Measurements from ENCODE around the gene NKX3-2. TPM values are rescaled to one million over a fixed set of nuclear protein-coding genes. Genes with fewer than 3 reads are reported as not detected.

Gene NKX3-2
- total RNA-seq, 1 donor from 2014 or later: 4.5 TPM

DNA sequence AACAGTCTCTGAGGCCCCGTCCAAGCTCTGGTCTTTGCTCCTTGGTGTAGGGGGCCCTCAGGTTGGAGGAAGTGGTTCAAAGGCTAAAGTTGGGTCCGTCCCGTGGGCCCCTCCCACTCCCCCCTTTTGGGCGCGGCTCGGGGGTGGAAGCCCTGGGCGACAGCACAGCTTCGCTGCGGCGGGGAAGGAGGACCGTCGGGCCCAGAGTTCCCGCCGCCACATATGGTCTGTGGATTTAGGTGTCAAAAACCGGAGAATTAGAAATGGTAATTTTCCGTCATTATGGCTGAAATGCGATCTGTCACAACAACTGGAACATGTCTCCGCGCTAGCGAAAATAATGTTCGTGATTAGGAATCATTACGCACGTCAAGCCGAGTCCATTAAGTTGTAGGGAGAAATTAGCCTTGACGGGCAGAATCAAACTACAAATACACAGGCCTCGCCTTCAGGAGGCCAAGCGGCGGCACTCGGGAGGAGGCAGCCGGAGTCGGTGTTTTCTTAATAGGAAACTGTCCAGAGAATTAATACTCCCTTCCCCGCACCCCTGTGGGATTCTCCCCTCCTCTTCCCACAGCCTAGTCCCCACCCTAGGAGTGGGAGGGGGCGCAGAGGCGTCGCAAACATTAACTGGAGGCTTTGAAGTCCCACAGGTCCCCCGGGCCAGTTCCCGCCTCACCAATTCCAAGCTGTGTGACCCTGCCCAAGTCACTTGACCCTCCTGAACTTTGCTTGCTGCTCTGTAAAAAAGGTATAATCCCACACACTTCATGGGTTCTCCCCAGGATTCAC, 15.0 kb downstream of the NKX3-2 start:
- TF ChIP-seq, protein P1, sequence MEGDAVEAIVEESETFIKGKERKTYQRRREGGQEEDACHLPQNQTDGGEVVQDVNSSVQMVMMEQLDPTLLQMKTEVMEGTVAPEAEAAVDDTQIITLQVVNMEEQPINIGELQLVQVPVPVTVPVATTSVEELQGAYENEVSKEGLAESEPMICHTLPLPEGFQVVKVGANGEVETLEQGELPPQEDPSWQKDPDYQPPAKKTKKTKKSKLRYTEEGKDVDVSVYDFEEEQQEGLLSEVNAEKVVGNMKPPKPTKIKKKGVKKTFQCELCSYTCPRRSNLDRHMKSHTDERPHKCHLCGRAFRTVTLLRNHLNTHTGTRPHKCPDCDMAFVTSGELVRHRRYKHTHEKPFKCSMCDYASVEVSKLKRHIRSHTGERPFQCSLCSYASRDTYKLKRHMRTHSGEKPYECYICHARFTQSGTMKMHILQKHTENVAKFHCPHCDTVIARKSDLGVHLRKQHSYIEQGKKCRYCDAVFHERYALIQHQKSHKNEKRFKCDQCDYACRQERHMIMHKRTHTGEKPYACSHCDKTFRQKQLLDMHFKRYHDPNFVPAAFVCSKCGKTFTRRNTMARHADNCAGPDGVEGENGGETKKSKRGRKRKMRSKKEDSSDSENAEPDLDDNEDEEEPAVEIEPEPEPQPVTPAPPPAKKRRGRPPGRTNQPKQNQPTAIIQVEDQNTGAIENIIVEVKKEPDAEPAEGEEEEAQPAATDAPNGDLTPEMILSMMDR (IDR thresholded peaks at IDR 0.05; ENCODE audit: unreplicated experiment): no peak
- no peak for DNase-seq (ENCODE audit: low spot score)
- H3K27ac Mint-ChIP-seq (ENCODE audit: unreplicated experiment): no peak overlapping the region
- no peaks in the 10 kb centered on the region for H3K9me3 Mint-ChIP-seq (ENCODE audit: unreplicated experiment)
- no peaks in the 10 kb centered on the region for H3K36me3 Mint-ChIP-seq (ENCODE audit: low read depth, unreplicated experiment)
- peaks cover 30% of the 10 kb centered on the region for H3K4me1 Mint-ChIP-seq (ENCODE audit: unreplicated experiment)
- peaks cover 5% of the 10 kb centered on the region for H3K27me3 Mint-ChIP-seq (ENCODE audit: unreplicated experiment)
- no peak overlapping the region for H3K4me3 Mint-ChIP-seq (ENCODE audit: unreplicated experiment)

DNA sequence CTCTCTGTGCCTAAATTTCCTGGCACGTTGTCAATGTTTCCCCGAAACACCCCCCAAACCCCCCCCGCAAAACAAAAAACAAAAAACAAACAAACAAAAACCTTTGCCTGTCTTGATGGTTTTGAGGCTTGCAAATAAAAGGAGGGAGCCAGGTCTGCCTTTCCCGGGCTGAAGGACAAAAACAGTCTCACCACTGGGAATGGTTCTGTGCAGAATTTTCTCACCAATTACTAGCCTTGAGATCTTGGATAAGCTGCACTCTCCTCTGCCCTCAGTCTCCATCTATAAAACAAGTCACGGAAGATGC, 15.5 kb downstream of the NKX3-2 start:
- Mint-ChIP-seq H3K9me3 (ENCODE audit: unreplicated experiment) (no peaks in the 10 kb centered on the region), H3K4me1 (ENCODE audit: unreplicated experiment) (peaks cover 26% of the 10 kb centered on the region), H3K27ac (ENCODE audit: unreplicated experiment) (no peak overlapping the region), H3K4me3 (ENCODE audit: unreplicated experiment) (no peak overlapping the region), H3K36me3 (ENCODE audit: low read depth, unreplicated experiment) (no peaks in the 10 kb centered on the region), H3K27me3 (ENCODE audit: unreplicated experiment) (no peaks in the 10 kb centered on the region)
- no peak for DNase-seq (ENCODE audit: low spot score)
- TF ChIP-seq, protein P1 (IDR thresholded peaks at IDR 0.05; ENCODE audit: unreplicated experiment): no peak

DNA sequence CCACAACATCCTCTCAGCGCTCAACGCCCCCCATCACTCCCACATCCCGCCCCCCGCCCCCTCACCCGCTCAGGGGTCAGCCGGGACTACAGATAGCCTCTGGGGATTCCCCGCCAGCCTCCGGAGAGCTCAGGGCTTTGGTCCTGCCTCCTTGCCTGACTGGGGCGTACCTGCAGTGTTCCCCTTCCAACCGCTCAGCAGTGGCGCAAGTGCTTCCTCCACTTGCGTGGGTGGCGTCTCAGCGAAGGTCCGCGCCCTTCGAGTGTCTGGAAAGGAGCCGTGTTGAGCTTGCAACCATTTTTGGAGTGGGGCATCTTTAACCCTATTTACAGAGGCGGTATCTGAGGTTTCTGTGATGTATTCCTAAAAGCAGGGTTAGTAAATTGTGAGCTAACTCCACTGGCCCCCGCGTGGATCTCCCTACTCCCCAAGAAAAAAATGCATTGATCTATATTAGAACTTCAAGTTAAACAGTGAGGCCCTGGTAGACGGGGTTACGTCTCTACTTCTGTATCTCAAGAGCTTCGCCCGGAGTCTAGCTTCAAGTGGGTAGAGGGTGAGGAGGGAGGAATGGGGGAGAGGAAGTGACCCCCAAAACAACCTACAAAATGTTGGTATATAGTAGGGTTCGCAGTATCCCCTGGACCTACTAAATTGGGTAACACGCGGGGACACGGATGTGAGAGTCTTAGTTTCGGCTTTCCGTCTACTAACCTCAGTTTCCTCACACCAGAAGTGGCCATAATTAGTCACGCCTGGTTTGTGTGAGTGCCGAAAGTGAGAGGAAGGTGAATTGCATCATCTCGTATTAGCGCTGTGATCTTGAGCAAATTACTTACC, 16.1 kb downstream of the NKX3-2 start:
- TF ChIP-seq, protein P1 (IDR thresholded peaks at IDR 0.05; ENCODE audit: unreplicated experiment): no peak
- H3K9me3 Mint-ChIP-seq (ENCODE audit: unreplicated experiment): no peaks in the 10 kb centered on the region
- H3K4me1 Mint-ChIP-seq (ENCODE audit: unreplicated experiment): peaks cover 26% of the 10 kb centered on the region
- H3K36me3 Mint-ChIP-seq (ENCODE audit: low read depth, unreplicated experiment): no peaks in the 10 kb centered on the region
- no peak overlapping the region for H3K27ac Mint-ChIP-seq (ENCODE audit: unreplicated experiment)
- no peak overlapping the region for H3K4me3 Mint-ChIP-seq (ENCODE audit: unreplicated experiment)
- no peaks in the 10 kb centered on the region for H3K27me3 Mint-ChIP-seq (ENCODE audit: unreplicated experiment)
- no peak for DNase-seq (ENCODE audit: low spot score)

DNA sequence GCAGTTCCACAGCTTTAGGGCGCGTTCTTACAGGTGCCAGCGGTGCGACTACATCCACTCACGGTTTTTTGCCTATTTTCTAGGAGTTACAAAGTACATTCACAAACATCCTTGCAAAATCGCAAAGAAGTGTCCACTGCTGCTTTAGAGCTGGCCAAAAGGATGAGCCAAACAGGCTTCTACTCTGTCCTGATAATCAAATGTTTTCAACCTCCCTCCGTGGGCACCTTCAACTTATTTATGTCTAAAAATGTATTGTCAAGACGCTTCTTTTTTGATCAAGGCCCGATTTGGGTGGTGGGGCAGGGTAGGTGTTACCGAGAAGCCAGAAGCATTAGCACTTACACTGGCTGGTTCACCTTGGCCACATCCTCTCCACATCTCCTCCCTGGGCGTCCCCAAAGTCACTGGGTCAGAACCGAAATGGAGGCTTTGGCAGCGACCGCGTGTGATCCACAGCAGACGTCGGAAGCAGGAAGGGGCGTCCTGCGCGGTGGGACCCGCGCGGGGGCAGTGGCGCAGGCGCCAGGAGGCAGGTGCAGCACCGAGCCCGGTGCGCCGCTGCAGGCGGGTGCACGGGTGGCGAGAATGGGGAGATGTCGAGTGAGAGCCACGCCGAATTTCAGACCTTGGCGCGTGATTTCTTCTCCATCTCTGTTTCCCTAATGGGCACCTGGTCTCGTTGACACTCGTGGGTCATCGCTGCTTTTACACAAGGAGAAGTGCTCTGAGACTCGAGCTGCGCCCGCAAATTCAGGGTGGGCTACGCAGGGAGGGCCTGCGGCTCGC, 16.9 kb downstream of the NKX3-2 start:
- TF ChIP-seq, protein P1 (IDR thresholded peaks at IDR 0.05; ENCODE audit: unreplicated experiment): no peak
- no peak overlapping the region for H3K4me3 Mint-ChIP-seq (ENCODE audit: unreplicated experiment)
- peaks cover 23% of the 10 kb centered on the region for H3K4me1 Mint-ChIP-seq (ENCODE audit: unreplicated experiment)

More for the DNA sequence above, 16.9 kb downstream of the NKX3-2 start:
- no peak for DNase-seq (ENCODE audit: low spot score)
- no peak overlapping the region for H3K27ac Mint-ChIP-seq (ENCODE audit: unreplicated experiment)
- H3K36me3 Mint-ChIP-seq (ENCODE audit: low read depth, unreplicated experiment): peaks cover 3% of the 10 kb centered on the region
- no peaks in the 10 kb centered on the region for H3K27me3 Mint-ChIP-seq (ENCODE audit: unreplicated experiment)
- H3K9me3 Mint-ChIP-seq (ENCODE audit: unreplicated experiment): no peaks in the 10 kb centered on the region

Data from endothelial cell (in vitro differentiated cells).